NCI-H1105 (cell line): ENCODE data around the gene CHEK1.
A peak's percentile ranks its signal among the peaks of the same experiment; 100 is the strongest.
"Not testable (repeated sequence)": the region's sequence is repeated elsewhere in the genome, so short reads cannot be mapped to it uniquely, and the experiment has no call there.

Source experiments
- DNase-seq: peaks from one replicate; lab custom pipeline; 2025; lab: John Stamatoyannopoulos, UW

CHEK1 gene

GRCh38 chr11:125624756-125625213 is at the start of gene CHEK1:
Gene CHEK1, plus strand, starts transcription at chr11:125625163. Its CDS starts 1,606 bp downstream, at chr11:125626769.
- DNase-seq = no peak

GRCh38 chr11:125577181-125577580 is 47.8 kb upstream of the CHEK1 start:
- not testable (repeated sequence) for DNase-seq

- DNase-seq = no peak
These were observed 46.2 kb upstream of the CHEK1 start for GRCh38 chr11:125578783-125579182.

- no peak for DNase-seq
These were observed 45.2 kb upstream of the CHEK1 start for GRCh38 chr11:125579811-125580210.

GRCh38 chr11:125583496-125583895 is 41.5 kb upstream of the CHEK1 start:
- DNase-seq = no peak

- DNase-seq = no peak
These were observed 39.5 kb upstream of the CHEK1 start for GRCh38 chr11:125585487-125585886.

GRCh38 chr11:125586623-125587022 is 38.3 kb upstream of the CHEK1 start:
- no peak for DNase-seq

- no peak for DNase-seq
These were observed 37.5 kb upstream of the CHEK1 start for GRCh38 chr11:125587480-125587879.

- DNase-seq = no peak
These were observed 36.5 kb upstream of the CHEK1 start for GRCh38 chr11:125588505-125588904.

GRCh38 chr11:125591649-125592304 is 33.2 kb upstream of the CHEK1 start:
- DNase-seq = no peak

- DNase-seq = peak; percentile 100
These were observed 32.5 kb upstream of the CHEK1 start, which contains the start of gene STT3A for GRCh38 chr11:125592305-125593113. Gene STT3A, plus strand, starts transcription at chr11:125592852. Its CDS starts 3,064 bp downstream, at chr11:125595916.

- DNase-seq = no peak
These were observed 31.7 kb upstream of the CHEK1 start for GRCh38 chr11:125593114-125593820.

- no peak for DNase-seq
These were observed 30.0 kb upstream of the CHEK1 start for GRCh38 chr11:125594958-125595357.

- no peak for DNase-seq
These were observed 24.3 kb upstream of the CHEK1 start for GRCh38 chr11:125600663-125601062.

- no peak for DNase-seq
These were observed 21.8 kb upstream of the CHEK1 start for GRCh38 chr11:125603207-125603606.

GRCh38 chr11:125605417-125605816 is 19.5 kb upstream of the CHEK1 start:
- no peak for DNase-seq

GRCh38 chr11:125609545-125609944 is 15.4 kb upstream of the CHEK1 start:
- DNase-seq = no peak

- no peak for DNase-seq
These were observed 6.6 kb upstream of the CHEK1 start for GRCh38 chr11:125618383-125618782.

- DNase-seq = no peak
These were observed 3.0 kb upstream of the CHEK1 start for GRCh38 chr11:125621995-125622394.

GRCh38 chr11:125623064-125623463 is 1.9 kb upstream of the CHEK1 start:
- no peak for DNase-seq

GRCh38 chr11:125625225-125625629 is 264 bp downstream of the CHEK1 start:
- peak; percentile 73 for DNase-seq

GRCh38 chr11:125625630-125626287 is 796 bp downstream of the CHEK1 start:
- DNase-seq = peak; percentile 96
